ENCODE data around the gene CNIH2. TPM values are rescaled to one million over a fixed set of nuclear protein-coding genes. Genes with fewer than 3 reads are reported as not detected.
"Not testable (repeated sequence)": the region's sequence is repeated elsewhere in the genome, so short reads cannot be mapped to it uniquely, and the experiment has no call there.

CNIH2 gene
- total and polyA plus RNA-seq, 4 donors = 23.9 to 256 (median 138) TPM

DNA sequence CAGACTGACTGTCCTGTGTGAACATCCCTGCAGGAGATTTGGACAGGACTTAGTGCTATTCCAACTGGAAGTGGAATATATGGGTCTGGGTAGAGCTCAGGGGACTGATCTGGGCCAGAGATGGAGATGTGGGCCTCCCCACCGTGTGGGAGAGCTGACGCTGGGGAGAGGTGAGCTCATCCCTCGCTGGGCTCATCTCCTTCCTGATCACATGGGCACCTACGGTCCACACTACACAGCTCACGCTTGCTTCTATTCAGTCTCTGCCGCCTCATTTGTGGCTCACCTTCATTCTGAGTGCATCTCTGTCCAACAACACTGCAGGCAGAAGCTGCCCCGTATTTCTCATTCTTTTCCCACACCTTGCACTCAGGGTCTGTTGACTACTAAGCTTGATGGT is 26.2 kb upstream of the CNIH2 start:
- Histone ChIP-seq H3K4me1 (ENCODE audit: control insufficient read depth, insufficient read depth, low read length) (peaks cover 11% of the 10 kb centered on the region), H3K27ac (ENCODE audit: low read depth, low read length) (no peak overlapping the region), H3K9me3 (ENCODE audit: control insufficient read depth, insufficient read depth, low read length) (no peaks in the 10 kb centered on the region), H3K27me3 (ENCODE audit: control insufficient read depth, insufficient read depth, low read length) (no peaks in the 10 kb centered on the region), H3K36me3 (ENCODE audit: control insufficient read depth, insufficient read depth, low read length) (peaks cover 33% of the 10 kb centered on the region), H3K4me3 (ENCODE audit: low read depth, low read length) (no peak overlapping the region)
- no peak for DNase-seq (ENCODE audit: low read depth in 4 of 6, low spot score in 6 of 6)
- WGBS (ENCODE audit: insufficient coverage) = 82% methylated on average over 4 of the region's 7 CpGs

DNA sequence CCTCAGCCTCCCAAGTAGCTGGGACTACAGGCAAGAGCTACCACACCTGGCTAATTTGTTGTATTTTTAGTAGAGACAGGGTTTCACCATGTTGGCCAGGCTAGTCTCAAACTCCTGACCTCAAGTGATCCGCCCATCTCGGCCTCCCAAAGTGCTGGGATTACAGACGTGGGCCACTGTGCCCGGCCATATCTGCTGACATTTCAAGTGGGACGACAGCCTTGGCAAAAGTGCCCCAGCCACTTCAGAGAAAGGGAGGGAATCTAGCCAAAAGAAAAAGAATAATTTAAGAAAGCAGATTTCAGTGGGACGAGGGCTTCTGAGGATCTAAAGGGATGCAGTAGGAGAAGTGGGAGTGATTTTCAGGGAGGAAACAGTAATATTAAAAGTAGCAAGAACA is 24.9 kb upstream of the CNIH2 start:
- Histone ChIP-seq H3K36me3 (ENCODE audit: control insufficient read depth, insufficient read depth, low read length) (peaks cover 26% of the 10 kb centered on the region), H3K4me1 (ENCODE audit: control insufficient read depth, insufficient read depth, low read length) (peaks cover 17% of the 10 kb centered on the region)
- not testable (repeated sequence) for DNase-seq (ENCODE audit: low read depth in 4 of 6, low spot score in 6 of 6); H3K9me3 ChIP-seq (ENCODE audit: control insufficient read depth, insufficient read depth, low read length); H3K27me3 ChIP-seq (ENCODE audit: control insufficient read depth, insufficient read depth, low read length); H3K27ac ChIP-seq (ENCODE audit: low read depth, low read length); H3K4me3 ChIP-seq (ENCODE audit: low read depth, low read length)
- WGBS (ENCODE audit: insufficient coverage) = 88% methylated on average over 6 of the region's 6 CpGs

DNA sequence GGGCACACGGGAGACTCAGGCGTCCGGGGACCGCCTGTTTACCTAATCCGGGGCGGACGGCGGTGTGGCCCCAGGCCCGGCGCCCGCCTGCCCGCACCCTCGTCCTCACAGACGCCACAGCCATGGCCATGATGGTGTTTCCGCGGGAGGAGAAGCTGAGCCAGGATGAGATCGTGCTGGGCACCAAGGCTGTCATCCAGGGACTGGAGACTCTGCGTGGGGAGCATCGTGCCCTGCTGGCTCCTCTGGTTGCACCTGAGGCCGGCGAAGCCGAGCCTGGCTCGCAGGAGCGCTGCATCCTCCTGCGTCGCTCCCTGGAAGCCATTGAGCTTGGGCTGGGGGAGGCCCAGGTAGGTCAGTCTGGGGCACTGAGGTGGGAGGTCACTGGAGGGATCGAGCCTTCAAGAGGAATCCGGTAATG is 19.5 kb upstream of the CNIH2 start:
- H3K27ac ChIP-seq (ENCODE audit: low read depth, low read length) = peak overlapping the region; percentile 87
- WGBS (ENCODE audit: insufficient coverage) = 3% methylated on average over 28 of the region's 28 CpGs

DNA sequence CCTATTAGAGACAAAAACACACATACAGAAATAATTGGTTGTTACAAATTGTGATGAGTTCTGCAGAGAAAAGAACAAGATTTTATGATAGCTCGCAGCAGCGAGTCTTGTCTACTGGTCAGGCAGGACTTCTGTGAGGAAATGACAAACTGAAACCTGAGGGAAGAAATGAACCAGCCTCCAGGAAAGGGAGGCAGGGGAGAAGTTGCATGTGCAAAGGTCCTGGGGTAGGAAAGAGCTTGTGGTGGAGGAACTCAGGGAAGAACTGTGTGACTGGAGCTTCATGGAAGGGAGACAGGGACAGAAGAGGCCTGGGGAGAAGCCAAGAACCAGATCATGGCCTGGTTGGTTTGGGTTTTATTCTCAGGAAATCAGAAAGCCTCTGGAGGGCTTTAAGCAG is 18.8 kb upstream of the CNIH2 start:
- no peaks in the 10 kb centered on the region for H3K9me3 ChIP-seq (ENCODE audit: control insufficient read depth, insufficient read depth, low read length)
- H3K27ac ChIP-seq (ENCODE audit: low read depth, low read length) = no peak overlapping the region
- DNase-seq (ENCODE audit: low read depth in 4 of 6, low spot score in 6 of 6) = no peak
- H3K27me3 ChIP-seq (ENCODE audit: control insufficient read depth, insufficient read depth, low read length) = no peaks in the 10 kb centered on the region
- H3K36me3 ChIP-seq (ENCODE audit: control insufficient read depth, insufficient read depth, low read length) = peaks cover 50% of the 10 kb centered on the region
- H3K4me3 ChIP-seq (ENCODE audit: low read depth, low read length) = no peak overlapping the region
- 100% methylated on average over 2 of the region's 2 CpGs for WGBS (ENCODE audit: insufficient coverage)
- H3K4me1 ChIP-seq (ENCODE audit: control insufficient read depth, insufficient read depth, low read length) = peaks cover 20% of the 10 kb centered on the region

More for the DNA sequence above, 19.5 kb upstream of the CNIH2 start:
- Histone ChIP-seq H3K4me1 (ENCODE audit: control insufficient read depth, insufficient read depth, low read length) (peaks cover 25% of the 10 kb centered on the region), H3K4me3 (ENCODE audit: low read depth, low read length) (peak overlapping the region; percentile 80), H3K27me3 (ENCODE audit: control insufficient read depth, insufficient read depth, low read length) (no peaks in the 10 kb centered on the region), H3K36me3 (ENCODE audit: control insufficient read depth, insufficient read depth, low read length) (peaks cover 45% of the 10 kb centered on the region), H3K9me3 (ENCODE audit: control insufficient read depth, insufficient read depth, low read length) (no peaks in the 10 kb centered on the region)
- no peak for DNase-seq (ENCODE audit: low read depth in 4 of 6, low spot score in 6 of 6)

DNA sequence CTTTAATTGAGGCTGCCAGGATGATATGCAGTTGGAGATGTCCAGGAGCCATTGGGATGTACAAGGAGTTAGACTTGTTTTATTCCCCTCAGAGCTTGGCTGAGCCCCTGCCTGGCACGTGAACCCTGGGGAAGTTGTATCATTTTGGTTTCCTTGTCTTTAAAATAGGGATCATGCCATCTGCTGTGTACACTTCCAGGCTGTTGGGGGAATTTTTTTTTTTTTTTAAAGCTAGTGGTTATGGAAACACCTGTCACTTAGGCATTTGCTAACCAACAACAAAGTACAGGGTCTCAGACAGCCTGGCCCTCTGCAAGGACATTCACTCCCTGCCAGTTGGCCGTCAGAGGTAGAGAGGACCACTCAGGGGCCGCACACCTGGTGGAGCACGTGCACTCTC is 18.0 kb upstream of the CNIH2 start:
- Histone ChIP-seq H3K4me3 (ENCODE audit: low read depth, low read length) (no peak overlapping the region), H3K36me3 (ENCODE audit: control insufficient read depth, insufficient read depth, low read length) (peaks cover 57% of the 10 kb centered on the region), H3K27ac (ENCODE audit: low read depth, low read length) (no peak overlapping the region), H3K4me1 (ENCODE audit: control insufficient read depth, insufficient read depth, low read length) (peaks cover 20% of the 10 kb centered on the region), H3K9me3 (ENCODE audit: control insufficient read depth, insufficient read depth, low read length) (no peaks in the 10 kb centered on the region), H3K27me3 (ENCODE audit: control insufficient read depth, insufficient read depth, low read length) (no peaks in the 10 kb centered on the region)
- 98% methylated on average over 4 of the region's 4 CpGs for WGBS (ENCODE audit: insufficient coverage)
- no peak for DNase-seq (ENCODE audit: low read depth in 4 of 6, low spot score in 6 of 6)

DNA sequence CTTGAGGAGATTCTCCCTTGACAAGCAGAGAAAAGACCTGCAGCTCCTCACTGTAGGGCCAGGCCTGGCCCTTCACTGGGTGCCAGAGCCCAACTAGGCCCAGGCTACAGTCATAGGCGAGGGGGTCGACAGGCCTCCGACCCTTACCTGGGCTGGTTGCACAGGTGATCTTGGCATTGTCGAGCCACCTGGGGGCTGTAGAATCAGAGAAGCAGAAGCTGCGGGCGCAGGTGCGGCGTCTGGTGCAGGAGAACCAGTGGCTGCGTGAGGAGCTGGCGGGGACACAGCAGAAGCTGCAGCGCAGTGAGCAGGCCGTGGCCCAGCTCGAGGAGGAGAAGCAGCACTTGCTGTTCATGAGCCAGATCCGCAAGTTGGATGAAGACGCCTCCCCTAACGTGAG is 16.4 kb upstream of the CNIH2 start:
- peaks cover 30% of the 10 kb centered on the region for H3K4me1 ChIP-seq (ENCODE audit: control insufficient read depth, insufficient read depth, low read length)
- no peaks in the 10 kb centered on the region for H3K9me3 ChIP-seq (ENCODE audit: control insufficient read depth, insufficient read depth, low read length)
- no peak for DNase-seq (ENCODE audit: low read depth in 4 of 6, low spot score in 6 of 6)
- no peak overlapping the region for H3K27ac ChIP-seq (ENCODE audit: low read depth, low read length)
- H3K36me3 ChIP-seq (ENCODE audit: control insufficient read depth, insufficient read depth, low read length) = peaks cover 74% of the 10 kb centered on the region
- no peaks in the 10 kb centered on the region for H3K27me3 ChIP-seq (ENCODE audit: control insufficient read depth, insufficient read depth, low read length)
- WGBS (ENCODE audit: insufficient coverage) = 91% methylated on average over 16 of the region's 16 CpGs
- no peak overlapping the region for H3K4me3 ChIP-seq (ENCODE audit: low read depth, low read length)

DNA sequence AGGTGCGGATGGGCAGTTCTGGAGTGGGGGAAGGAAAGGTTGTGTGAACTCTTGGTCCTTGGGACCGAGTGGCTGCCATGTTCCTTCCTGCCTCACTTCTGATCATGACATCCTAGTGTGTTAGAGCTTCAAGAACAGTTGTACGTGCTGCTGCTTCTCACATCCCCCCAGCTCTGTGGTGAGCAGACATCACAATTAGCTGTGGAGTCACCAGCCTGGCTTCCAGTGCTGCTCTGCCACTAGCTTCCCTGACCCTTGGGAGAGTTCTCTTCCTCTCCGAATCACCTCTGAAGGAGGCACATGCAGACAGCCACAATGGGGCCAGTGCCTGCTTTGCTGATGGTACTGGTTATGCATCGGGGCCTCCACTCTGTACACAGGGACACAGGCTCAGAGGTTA is 15.8 kb upstream of the CNIH2 start:
- Histone ChIP-seq H3K27ac (ENCODE audit: low read depth, low read length) (no peak overlapping the region), H3K27me3 (ENCODE audit: control insufficient read depth, insufficient read depth, low read length) (no peaks in the 10 kb centered on the region), H3K36me3 (ENCODE audit: control insufficient read depth, insufficient read depth, low read length) (peaks cover 80% of the 10 kb centered on the region), H3K9me3 (ENCODE audit: control insufficient read depth, insufficient read depth, low read length) (no peaks in the 10 kb centered on the region), H3K4me3 (ENCODE audit: low read depth, low read length) (no peak overlapping the region), H3K4me1 (ENCODE audit: control insufficient read depth, insufficient read depth, low read length) (peaks cover 30% of the 10 kb centered on the region)
- WGBS (ENCODE audit: insufficient coverage) = 83% methylated on average over 3 of the region's 5 CpGs
- DNase-seq (ENCODE audit: low read depth in 4 of 6, low spot score in 6 of 6) = no peak

DNA sequence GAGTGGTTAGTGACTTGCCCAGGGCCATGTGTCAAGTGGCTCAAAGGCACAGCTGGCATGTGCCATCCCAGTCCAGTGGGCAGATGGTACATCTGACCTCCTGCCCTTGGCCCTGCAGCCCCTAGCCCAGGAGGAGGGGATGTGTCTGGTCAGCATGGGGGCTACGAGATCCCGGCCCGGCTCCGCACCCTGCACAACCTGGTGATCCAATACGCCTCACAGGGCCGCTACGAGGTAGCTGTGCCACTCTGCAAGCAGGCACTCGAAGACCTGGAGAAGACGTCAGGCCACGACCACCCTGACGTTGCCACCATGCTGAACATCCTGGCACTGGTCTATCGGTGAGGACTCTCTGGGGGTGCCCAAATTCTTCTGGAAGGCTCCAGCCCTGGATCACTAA is 15.3 kb upstream of the CNIH2 start:
- Histone ChIP-seq H3K36me3 (ENCODE audit: control insufficient read depth, insufficient read depth, low read length) (peaks cover 82% of the 10 kb centered on the region), H3K4me1 (ENCODE audit: control insufficient read depth, insufficient read depth, low read length) (peaks cover 31% of the 10 kb centered on the region), H3K27me3 (ENCODE audit: control insufficient read depth, insufficient read depth, low read length) (no peaks in the 10 kb centered on the region), H3K9me3 (ENCODE audit: control insufficient read depth, insufficient read depth, low read length) (no peaks in the 10 kb centered on the region), H3K4me3 (ENCODE audit: low read depth, low read length) (no peak overlapping the region), H3K27ac (ENCODE audit: low read depth, low read length) (no peak overlapping the region)
- 96% methylated on average over 12 of the region's 12 CpGs for WGBS (ENCODE audit: insufficient coverage)
- no peak for DNase-seq (ENCODE audit: low read depth in 4 of 6, low spot score in 6 of 6)

DNA sequence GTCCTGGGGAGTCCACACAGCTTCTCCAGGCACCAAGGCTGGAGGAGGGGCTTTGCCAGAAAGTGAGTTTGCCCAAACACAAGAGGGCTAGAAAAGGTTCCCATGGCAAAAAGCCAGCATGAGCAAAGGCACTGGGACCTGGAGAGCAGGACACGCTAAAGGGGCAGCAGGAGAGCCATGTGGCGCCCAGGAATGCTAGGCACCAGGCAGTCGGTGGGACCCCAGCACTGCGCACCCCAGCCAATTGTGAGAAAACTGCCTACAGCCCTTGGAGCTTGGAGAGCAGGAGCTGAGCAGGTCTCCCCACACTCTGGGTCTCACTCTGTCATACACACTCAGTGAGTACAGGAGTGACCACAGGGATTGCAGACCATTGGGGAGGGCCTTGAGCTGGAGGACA is 14.7 kb upstream of the CNIH2 start:
- 92% methylated on average over 4 of the region's 4 CpGs for WGBS (ENCODE audit: insufficient coverage)
- no peak for DNase-seq (ENCODE audit: low read depth in 4 of 6, low spot score in 6 of 6)
- Histone ChIP-seq H3K4me3 (ENCODE audit: low read depth, low read length) (no peak overlapping the region), H3K27ac (ENCODE audit: low read depth, low read length) (no peak overlapping the region), H3K4me1 (ENCODE audit: control insufficient read depth, insufficient read depth, low read length) (peaks cover 36% of the 10 kb centered on the region), H3K27me3 (ENCODE audit: control insufficient read depth, insufficient read depth, low read length) (no peaks in the 10 kb centered on the region), H3K36me3 (ENCODE audit: control insufficient read depth, insufficient read depth, low read length) (peaks cover 82% of the 10 kb centered on the region), H3K9me3 (ENCODE audit: control insufficient read depth, insufficient read depth, low read length) (no peaks in the 10 kb centered on the region)

DNA sequence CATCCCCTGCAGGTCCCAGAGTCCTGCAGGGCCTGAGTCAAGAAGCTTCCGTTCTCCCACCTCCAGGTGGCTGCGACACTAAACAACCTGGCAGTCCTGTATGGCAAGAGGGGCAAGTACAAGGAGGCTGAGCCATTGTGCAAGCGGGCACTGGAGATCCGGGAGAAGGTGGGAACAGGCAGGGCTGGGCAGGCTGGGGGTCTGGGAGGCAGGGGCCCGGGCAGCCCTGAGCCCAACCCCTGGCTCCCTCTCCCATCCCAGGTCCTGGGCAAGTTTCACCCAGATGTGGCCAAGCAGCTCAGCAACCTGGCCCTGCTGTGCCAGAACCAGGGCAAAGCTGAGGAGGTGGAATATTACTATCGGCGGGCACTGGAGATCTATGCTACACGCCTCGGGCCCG is 14.2 kb upstream of the CNIH2 start:
- H3K4me1 ChIP-seq (ENCODE audit: control insufficient read depth, insufficient read depth, low read length) = peaks cover 30% of the 10 kb centered on the region
- 91% methylated on average over 7 of the region's 10 CpGs for WGBS (ENCODE audit: insufficient coverage)
- H3K9me3 ChIP-seq (ENCODE audit: control insufficient read depth, insufficient read depth, low read length) = no peaks in the 10 kb centered on the region
- peaks cover 82% of the 10 kb centered on the region for H3K36me3 ChIP-seq (ENCODE audit: control insufficient read depth, insufficient read depth, low read length)
- no peak overlapping the region for H3K27ac ChIP-seq (ENCODE audit: low read depth, low read length)
- no peaks in the 10 kb centered on the region for H3K27me3 ChIP-seq (ENCODE audit: control insufficient read depth, insufficient read depth, low read length)
- no peak for DNase-seq (ENCODE audit: low read depth in 4 of 6, low spot score in 6 of 6)
- H3K4me3 ChIP-seq (ENCODE audit: low read depth, low read length) = no peak overlapping the region

Measured in spinal cord (tissue), 10 donors.